ENCODE measurements around the gene FAM47E. TPM values are rescaled to one million over a fixed set of nuclear protein-coding genes. Genes with fewer than 3 reads are reported as not detected.

FAM47E gene
- total and polyA plus RNA-seq, 2 of the 13 experiments (the other 11 are each of a cell fraction or from before 2014, with no cell fraction given) = 0.33 to 0.66 TPM

DNA sequence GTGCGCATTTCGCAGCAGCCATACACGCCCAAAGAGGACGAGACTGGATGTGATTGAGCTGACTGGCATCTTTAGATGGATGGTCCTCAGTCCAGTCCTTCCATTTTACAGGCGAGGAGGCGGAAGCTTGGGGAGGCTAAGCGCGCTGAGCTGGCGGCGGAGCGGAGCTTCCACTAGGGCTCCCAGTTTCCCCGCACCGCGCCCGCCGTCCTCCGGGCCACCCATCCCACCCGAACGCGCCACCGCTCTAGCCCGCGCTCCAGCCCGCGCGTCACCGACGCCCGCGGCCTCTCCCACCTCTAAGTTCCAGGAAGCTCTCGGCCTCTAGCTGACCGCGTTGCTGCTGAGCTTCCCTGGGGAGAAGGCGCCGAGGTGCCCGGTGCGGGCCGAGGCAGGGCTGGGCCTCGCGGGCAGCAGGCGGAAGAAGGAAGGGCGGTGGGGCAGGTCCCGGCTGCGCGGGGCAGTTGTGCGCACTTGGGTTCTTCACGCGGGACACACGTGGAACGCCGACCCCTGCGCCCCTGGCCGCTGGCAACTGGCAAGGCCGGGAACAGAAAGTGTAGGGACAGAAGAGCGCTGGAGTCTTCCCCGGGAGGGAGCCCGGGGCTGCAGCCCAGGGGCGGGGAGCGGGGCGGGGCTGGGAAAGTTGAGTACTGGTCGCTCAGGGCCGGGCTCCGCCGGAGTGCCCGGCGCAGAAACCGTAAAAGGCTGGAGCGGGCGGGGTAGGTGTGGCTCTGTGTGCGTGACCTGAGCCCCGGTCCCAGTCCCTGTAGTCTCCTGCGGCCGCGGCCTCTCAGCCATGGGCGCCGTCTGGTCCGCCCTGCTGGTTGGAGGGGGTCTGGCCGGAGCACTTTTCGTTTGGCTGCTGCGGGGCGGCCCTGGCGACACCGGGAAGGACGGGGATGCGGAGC lies 54.7 kb downstream of the FAM47E start, which contains the start of gene STBD1 (continued):
- TF ChIP-seq, protein P1, sequence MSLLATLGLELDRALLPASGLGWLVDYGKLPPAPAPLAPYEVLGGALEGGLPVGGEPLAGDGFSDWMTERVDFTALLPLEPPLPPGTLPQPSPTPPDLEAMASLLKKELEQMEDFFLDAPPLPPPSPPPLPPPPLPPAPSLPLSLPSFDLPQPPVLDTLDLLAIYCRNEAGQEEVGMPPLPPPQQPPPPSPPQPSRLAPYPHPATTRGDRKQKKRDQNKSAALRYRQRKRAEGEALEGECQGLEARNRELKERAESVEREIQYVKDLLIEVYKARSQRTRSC (CRISPR knock-in tag; IDR thresholded peaks at IDR 0.05; ENCODE audit: low read depth) = 0 out of 2 replicates have a peak, but pooled peaks have one; percentile 49
- TF ChIP-seq ZSCAN22 (CRISPR knock-in tag; IDR thresholded peaks at IDR 0.05) = no peak
- TF ChIP-seq FOXC1 (CRISPR knock-in tag; IDR thresholded peaks at IDR 0.05; ENCODE audit: borderline replicate concordance) = peak; percentile 85
- 0 out of 2 replicates have a peak, but pooled peaks have one; percentile 83 for TF ChIP-seq ZNF572 (CRISPR knock-in tag; IDR thresholded peaks at IDR 0.05)
- TF ChIP-seq, protein P2, sequence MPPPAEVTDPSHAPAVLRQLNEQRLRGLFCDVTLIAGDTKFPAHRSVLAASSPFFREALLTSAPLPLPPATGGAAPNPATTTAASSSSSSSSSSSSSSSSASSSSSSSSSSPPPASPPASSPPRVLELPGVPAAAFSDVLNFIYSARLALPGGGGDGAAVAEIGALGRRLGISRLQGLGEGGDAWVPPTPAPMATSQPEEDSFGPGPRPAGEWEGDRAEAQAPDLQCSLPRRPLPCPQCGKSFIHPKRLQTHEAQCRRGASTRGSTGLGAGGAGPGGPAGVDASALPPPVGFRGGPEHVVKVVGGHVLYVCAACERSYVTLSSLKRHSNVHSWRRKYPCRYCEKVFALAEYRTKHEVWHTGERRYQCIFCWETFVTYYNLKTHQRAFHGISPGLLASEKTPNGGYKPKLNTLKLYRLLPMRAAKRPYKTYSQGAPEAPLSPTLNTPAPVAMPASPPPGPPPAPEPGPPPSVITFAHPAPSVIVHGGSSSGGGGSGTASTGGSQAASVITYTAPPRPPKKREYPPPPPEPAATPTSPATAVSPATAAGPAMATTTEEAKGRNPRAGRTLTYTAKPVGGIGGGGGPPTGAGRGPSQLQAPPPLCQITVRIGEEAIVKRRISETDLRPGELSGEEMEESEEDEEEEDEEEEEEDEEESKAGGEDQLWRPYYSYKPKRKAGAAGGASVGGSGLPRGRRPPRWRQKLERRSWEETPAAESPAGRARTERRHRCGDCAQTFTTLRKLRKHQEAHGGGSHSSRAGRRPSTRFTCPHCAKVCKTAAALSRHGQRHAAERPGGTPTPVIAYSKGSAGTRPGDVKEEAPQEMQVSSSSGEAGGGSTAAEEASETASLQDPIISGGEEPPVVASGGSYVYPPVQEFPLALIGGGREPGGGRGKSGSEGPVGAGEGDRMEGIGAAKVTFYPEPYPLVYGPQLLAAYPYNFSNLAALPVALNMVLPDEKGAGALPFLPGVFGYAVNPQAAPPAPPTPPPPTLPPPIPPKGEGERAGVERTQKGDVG (CRISPR knock-in tag; IDR thresholded peaks at IDR 0.05; ENCODE audit: borderline replicate concordance) = no peak
- peak; percentile 63; the same call in 1 of the 2 replicates for TF ChIP-seq IRF2 (CRISPR knock-in tag; IDR thresholded peaks at IDR 0.05)
- TF ChIP-seq NR2C2 (CRISPR knock-in tag; IDR thresholded peaks at IDR 0.05; ENCODE audit: borderline replicate concordance) = peak; percentile 67
- TF ChIP-seq, protein P3, sequence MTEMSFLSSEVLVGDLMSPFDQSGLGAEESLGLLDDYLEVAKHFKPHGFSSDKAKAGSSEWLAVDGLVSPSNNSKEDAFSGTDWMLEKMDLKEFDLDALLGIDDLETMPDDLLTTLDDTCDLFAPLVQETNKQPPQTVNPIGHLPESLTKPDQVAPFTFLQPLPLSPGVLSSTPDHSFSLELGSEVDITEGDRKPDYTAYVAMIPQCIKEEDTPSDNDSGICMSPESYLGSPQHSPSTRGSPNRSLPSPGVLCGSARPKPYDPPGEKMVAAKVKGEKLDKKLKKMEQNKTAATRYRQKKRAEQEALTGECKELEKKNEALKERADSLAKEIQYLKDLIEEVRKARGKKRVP (CRISPR knock-in tag; IDR thresholded peaks at IDR 0.05) = peak in 1 of 2 experiments; percentile 50; a peak in 1 of 4 replicates
- no peak for TF ChIP-seq SIX1 (CRISPR knock-in tag; IDR thresholded peaks at IDR 0.05; ENCODE audit: borderline replicate concordance)
- 0 out of 2 replicates have a peak, but pooled peaks have one; percentile 32 for TF ChIP-seq ZNF850 (CRISPR knock-in tag; conservative IDR thresholded peaks at IDR 0.05)
- peak; percentile 95 for TF ChIP-seq ZFX (CRISPR knock-in tag; IDR thresholded peaks at IDR 0.05; ENCODE audit: low read depth)
- peak; percentile 98 for TF ChIP-seq PHF8 (CRISPR knock-in tag; IDR thresholded peaks at IDR 0.05)
- no peak for TF ChIP-seq MTF2 (CRISPR knock-in tag; IDR thresholded peaks at IDR 0.05; ENCODE audit: borderline replicate concordance)
- TF ChIP-seq MYC (CRISPR knock-in tag; IDR thresholded peaks at IDR 0.05; ENCODE audit: borderline replicate concordance) = peak; percentile 90; the same call in 1 of the 2 replicates
- TF ChIP-seq ONECUT2 (CRISPR knock-in tag; IDR thresholded peaks at IDR 0.05) = no peak
- peak; percentile 81 for TF ChIP-seq ZMYM4 (CRISPR knock-in tag; IDR thresholded peaks at IDR 0.05)
- no peak for TF ChIP-seq FOXJ3 (CRISPR knock-in tag; IDR thresholded peaks at IDR 0.05; ENCODE audit: borderline replicate concordance)
- peak; percentile 84 for TF ChIP-seq TAF1 (CRISPR knock-in tag; IDR thresholded peaks at IDR 0.05)
- no peak for TF ChIP-seq MBNL3 (CRISPR knock-in tag; conservative IDR thresholded peaks at IDR 0.05)
- peak; percentile 75; the same call in 1 of the 2 replicates for TF ChIP-seq ZBTB7A (CRISPR knock-in tag; IDR thresholded peaks at IDR 0.05)
- TF ChIP-seq, protein P4, sequence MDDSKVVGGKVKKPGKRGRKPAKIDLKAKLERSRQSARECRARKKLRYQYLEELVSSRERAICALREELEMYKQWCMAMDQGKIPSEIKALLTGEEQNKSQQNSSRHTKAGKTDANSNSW (CRISPR knock-in tag; IDR thresholded peaks at IDR 0.05; ENCODE audit: borderline replicate concordance) = no peak
- no peak for TF ChIP-seq ZBTB3 (CRISPR knock-in tag; IDR thresholded peaks at IDR 0.05; ENCODE audit: borderline replicate concordance, low read depth)
- TF ChIP-seq ZNF629 (CRISPR knock-in tag; conservative IDR thresholded peaks at IDR 0.05) = 0 out of 2 replicates have a peak, but pooled peaks have one; percentile 22
- TF ChIP-seq TCF7 (IDR thresholded peaks at IDR 0.05; ENCODE audit: low read depth) = no peak
- TF ChIP-seq ZNF251 (CRISPR knock-in tag; IDR thresholded peaks at IDR 0.05) = 0 out of 2 replicates have a peak, but pooled peaks have one; percentile 33
